Stomach (tissue), 9 donors: Measurements from ENCODE around the gene AKR1B1. TPM values are rescaled to one million over a fixed set of nuclear protein-coding genes. Genes with fewer than 3 reads are reported as not detected.

Source experiments
- DNase-seq, 2 donors: peaks; one replicate each; pipeline versions ENCODE4 v3.0.0 to v3.0.0-alpha.2; 2013 to 2019
- H3K27ac ChIP-seq, 5 donors: fragments of 200-600 bp in 4 of 5; sonication (generic) in 4 of 5; one replicate each; pipeline ENCODE4 v1.5.1; 2013 to 2019; ENCODE audit warnings: mild to moderate bottlenecking in 1 of 5, moderate library complexity in 1 of 5
- H3K27me3 ChIP-seq, 3 donors: fragments of 200-600 bp; sonication (generic); one replicate each; pipeline ENCODE4 v1.5.1; 2017 to 2019; ENCODE audit warnings: mixed run types in 1 of 3
- H3K36me3 ChIP-seq, 4 donors: fragments of 200-600 bp; sonication (generic); 1 replicate in 3 of 4; 2 replicates in 1 of 4; pipeline ENCODE4 v1.5.1; 2016 to 2019
- H3K4me1 ChIP-seq, 4 donors: fragments of 200-600 bp; sonication (generic); one replicate each; pipeline ENCODE4 v1.5.1; 2016 to 2019
- H3K4me3 ChIP-seq, 4 donors: fragments of 200-600 bp; sonication (generic) in 3 of 4; one replicate each; pipeline ENCODE4 v1.5.1; 2016 to 2019; ENCODE audit warnings: mild to moderate bottlenecking in 1 of 4
- H3K9me3 ChIP-seq, 4 donors: fragments of 200-600 bp; sonication (generic); one replicate each; pipeline ENCODE4 v1.5.1; 2016 to 2019
- CTCF ChIP-seq, 7 experiments: fragments of 450-650 bp in 4 of 7; fragments of 200-600 bp in 3 of 7; sonication (generic) in 3 of 7; IDR thresholded peaks; one replicate each; pipeline ENCODE4 v1.5.1; 2016 to 2019; ENCODE audit warnings: antibody characterized with exemption in 7 of 7, control low read depth in 2 of 7, mild to moderate bottlenecking in 1 of 7
- EP300 ChIP-seq: sonication (generic); formaldehyde crosslinking; IDR thresholded peaks from one replicate; pipeline ENCODE4 v1.6.1; 2017; ENCODE audit warnings: antibody characterized with exemption
- POLR2A ChIP-seq, 4 donors: fragments of 450-650 bp; IDR thresholded peaks; one replicate each; pipeline ENCODE4 v1.6.1; 2016; ENCODE audit warnings: antibody characterized with exemption in 4 of 4, control low read depth in 2 of 4, mild to moderate bottlenecking in 1 of 4, moderate library complexity in 1 of 4
- POLR2AphosphoS5 ChIP-seq, 3 donors: sonication (generic); formaldehyde crosslinking; IDR thresholded peaks; one replicate each; pipeline ENCODE4 v1.6.1; 2016; ENCODE audit warnings: antibody characterized with exemption in 3 of 3
- WGBS, 5 donors: extraction: QIAGEN DNeasy Blood & Tissue Kit in 3 of 5; methylation state at CpG; one replicate each; pipeline versions ENCODE4 v1.1.5 to v1.1.7; 2013 to 2018; 5-methylcytosine and 5-hydroxymethylcytosine counted together
- intact Hi-C: fragments of 100-400 bp; cut with DNase I; formaldehyde crosslinking; loops from one replicate; pipeline ENCODE4 v1.15.1; 2023; ENCODE audit warnings: low total_unique reads
- polyA plus RNA-seq, 3 donors: library from polyadenylated mRNA; stranded (reverse); fragments of 200-250 nt; gene quantifications; one replicate each; pipeline ENCODE4 v1.2.3, GENCODE V29; 2013
- total RNA-seq, 5 donors: library from RNA; depleted of rRNA; stranded (reverse); fragments of >200 nt; gene quantifications; one replicate each; pipeline versions ENCODE4 v1.1.0 to v1.2.3, GENCODE V29; 2014 to 2016
- donor health status: healthy with polysubstance abuse.
- donor health status: Bipolar disorder and iron deficiency.
- donor health status: healthy.

AKR1B1 gene
- total and polyA plus RNA-seq, 8 donors = 2.9 to 186 (median 38.5) TPM

- Histone ChIP-seq H3K36me3 (peaks cover 0 to 13% (median 2%) of the 10 kb centered on the region in 4 donors), H3K27ac (no peak overlapping the region), H3K4me3 (peak overlapping the region in 1 of 4 donors; percentile 94), H3K4me1 (peaks cover 15 to 48% (median 25%) of the 10 kb centered on the region in 4 donors), H3K9me3 (no peaks in the 10 kb centered on the region), H3K27me3 (no peaks in the 10 kb centered on the region)
- 82 to 92% (median 90%) methylated on average over 2 of the region's 2 CpGs for WGBS, 5 donors
- peak in 1 of 2 donors; percentile 52 for DNase-seq
- TF ChIP-seq CTCF (IDR thresholded peaks at IDR 0.05) = no peak
- no peak for TF ChIP-seq POLR2AphosphoS5 (IDR thresholded peaks at IDR 0.05)
- intact Hi-C loops = no loop called here
Observed at GRCh38 chr7:134457210-134457609, 1.7 kb downstream of the AKR1B1 start.

GRCh38 chr7:134454277-134454676 is 4.6 kb downstream of the AKR1B1 start:
- peaks cover 16 to 38% (median 27%) of the 10 kb centered on the region in 4 donors for H3K36me3 ChIP-seq
- no peak overlapping the region for H3K4me3 ChIP-seq
- peaks cover 10 to 53% (median 23%) of the 10 kb centered on the region in 4 donors for H3K4me1 ChIP-seq
- H3K27me3 ChIP-seq = no peaks in the 10 kb centered on the region
- WGBS, 5 donors = 58 to 63% (median 61%) methylated on average over 4 of the region's 4 CpGs
- intact Hi-C loops = no loop called here
- H3K9me3 ChIP-seq = no peaks in the 10 kb centered on the region
- peak overlapping the region in 3 of 5 donors; percentile 58 to 66 (median 64) for H3K27ac ChIP-seq
- no peak for DNase-seq
- no peak for TF ChIP-seq EP300
- TF ChIP-seq POLR2AphosphoS5 (IDR thresholded peaks at IDR 0.05) = peak in 1 of 3 donors; percentile 15

DNA sequence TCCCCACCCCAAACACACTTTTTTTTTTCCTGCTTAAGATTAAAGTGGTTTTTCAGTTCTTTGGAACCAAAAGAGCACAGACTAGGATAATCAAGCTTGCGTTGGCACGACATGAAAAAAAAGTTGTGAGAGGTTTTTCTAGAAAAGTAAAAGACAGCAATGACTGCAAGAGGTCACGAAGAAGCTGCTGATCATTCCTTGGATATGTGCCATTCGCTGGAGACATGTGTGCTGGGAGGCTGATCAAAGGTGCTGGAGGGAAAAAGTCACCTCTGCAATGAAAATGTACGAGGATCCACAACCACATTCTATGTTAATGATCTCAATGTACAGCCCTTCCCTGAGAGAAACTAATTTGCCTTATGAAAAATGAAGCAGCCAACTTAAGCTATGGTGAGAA is 5.4 kb downstream of the AKR1B1 start:
- H3K9me3 ChIP-seq = no peaks in the 10 kb centered on the region
- H3K27ac ChIP-seq = peak overlapping the region in 3 of 5 donors; percentile 51 to 66 (median 57)
- no peak overlapping the region for H3K4me3 ChIP-seq
- no peaks in the 10 kb centered on the region for H3K27me3 ChIP-seq
- H3K4me1 ChIP-seq = peaks cover 10 to 51% (median 22%) of the 10 kb centered on the region in 4 donors
- H3K36me3 ChIP-seq = peaks cover 20 to 44% (median 35%) of the 10 kb centered on the region in 4 donors
- TF ChIP-seq CTCF (IDR thresholded peaks at IDR 0.05) (no peak), POLR2A (IDR thresholded peaks at IDR 0.05) (no peak), POLR2AphosphoS5 (IDR thresholded peaks at IDR 0.05) (no peak), EP300 (no peak)
- 74 to 85% (median 80%) methylated on average over 5 of the region's 5 CpGs for WGBS, 5 donors
- no peak for DNase-seq
- intact Hi-C loops = no loop called here

GRCh38 chr7:134452991-134453473 is 5.9 kb downstream of the AKR1B1 start:
- intact Hi-C loops = no loop called here
- Histone ChIP-seq H3K36me3 (peaks cover 23 to 49% (median 39%) of the 10 kb centered on the region in 4 donors), H3K27me3 (no peaks in the 10 kb centered on the region), H3K27ac (peak overlapping the region in 3 of 5 donors; percentile 51 to 66 (median 57)), H3K4me3 (no peak overlapping the region), H3K9me3 (no peaks in the 10 kb centered on the region), H3K4me1 (peaks cover 8 to 49% (median 19%) of the 10 kb centered on the region in 4 donors)
- DNase-seq = no peak
- TF ChIP-seq POLR2A (IDR thresholded peaks at IDR 0.05) (no peak), POLR2AphosphoS5 (IDR thresholded peaks at IDR 0.05) (no peak), EP300 (no peak), CTCF (IDR thresholded peaks at IDR 0.05) (no peak)
- WGBS, 5 donors = 65 to 80% (median 77%) methylated on average over 5 to 7 of the region's 7 CpGs

GRCh38 chr7:134452419-134452838 is 6.5 kb downstream of the AKR1B1 start:
- Histone ChIP-seq H3K36me3 (peaks cover 29 to 55% (median 45%) of the 10 kb centered on the region in 4 donors), H3K4me1 (peaks cover 2 to 43% (median 13%) of the 10 kb centered on the region in 4 donors), H3K9me3 (no peaks in the 10 kb centered on the region), H3K27ac (peak overlapping the region in 3 of 5 donors; percentile 51 to 66 (median 57)), H3K27me3 (no peaks in the 10 kb centered on the region), H3K4me3 (no peak overlapping the region)
- WGBS, 5 donors = 80 to 88% (median 83%) methylated on average over 5 of the region's 5 CpGs
- peak in 1 of 2 donors; percentile 64 for DNase-seq
- intact Hi-C loops = no loop called here
- TF ChIP-seq EP300 = no peak
- TF ChIP-seq POLR2A (IDR thresholded peaks at IDR 0.05) = no peak
- no peak for TF ChIP-seq CTCF (IDR thresholded peaks at IDR 0.05)
- TF ChIP-seq POLR2AphosphoS5 (IDR thresholded peaks at IDR 0.05) = no peak
